ENCODE measurements around the gene TBX2. TPM values are rescaled to one million over a fixed set of nuclear protein-coding genes. Genes with fewer than 3 reads are reported as not detected.

The TBX2 gene
- total RNA-seq, 1 donor from 2014 or later: not detected

DNA sequence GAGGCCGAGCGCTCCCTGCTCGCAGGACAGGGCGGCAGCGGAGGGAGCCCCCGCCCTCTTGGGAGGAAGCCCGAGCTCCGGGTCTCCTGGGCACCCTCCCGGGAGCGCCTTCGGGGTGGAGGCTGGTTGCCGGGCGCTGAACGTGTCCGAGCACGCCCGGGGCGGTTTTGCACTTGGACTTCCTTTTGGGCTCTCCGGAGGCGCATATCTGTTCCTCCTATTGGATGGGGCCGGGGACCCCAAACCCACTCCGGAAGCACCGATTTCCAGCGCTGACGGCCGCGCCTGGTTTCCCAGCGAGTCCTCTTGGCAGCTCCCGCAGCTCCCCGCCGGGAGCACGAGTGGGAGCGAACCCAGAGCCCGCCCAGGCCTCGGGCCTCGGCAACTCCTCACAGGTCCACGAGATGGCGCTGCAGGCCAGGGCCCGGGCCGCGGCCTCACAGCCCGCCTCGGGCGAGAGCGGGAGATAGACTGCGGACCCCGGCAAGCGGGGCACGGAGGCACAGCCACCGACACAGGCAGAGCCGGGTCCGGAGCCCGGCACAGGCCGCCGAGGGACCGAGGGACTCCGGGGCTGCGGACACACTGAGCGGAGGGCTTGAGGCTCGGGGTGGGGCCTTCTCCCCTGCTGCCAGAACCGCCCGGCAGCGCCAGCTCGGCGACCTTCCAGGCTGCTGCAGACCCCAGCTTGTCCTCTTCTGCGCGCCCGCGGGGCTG lies 12.7 kb downstream of the TBX2 start:
- intact Hi-C loops (cut with micrococcal nuclease): loop anchor here (1.0 to 10.0 kb wide), 6 partner anchors 139 to 512 kb away; partner anchors contain the start of gene INTS2

DNA sequence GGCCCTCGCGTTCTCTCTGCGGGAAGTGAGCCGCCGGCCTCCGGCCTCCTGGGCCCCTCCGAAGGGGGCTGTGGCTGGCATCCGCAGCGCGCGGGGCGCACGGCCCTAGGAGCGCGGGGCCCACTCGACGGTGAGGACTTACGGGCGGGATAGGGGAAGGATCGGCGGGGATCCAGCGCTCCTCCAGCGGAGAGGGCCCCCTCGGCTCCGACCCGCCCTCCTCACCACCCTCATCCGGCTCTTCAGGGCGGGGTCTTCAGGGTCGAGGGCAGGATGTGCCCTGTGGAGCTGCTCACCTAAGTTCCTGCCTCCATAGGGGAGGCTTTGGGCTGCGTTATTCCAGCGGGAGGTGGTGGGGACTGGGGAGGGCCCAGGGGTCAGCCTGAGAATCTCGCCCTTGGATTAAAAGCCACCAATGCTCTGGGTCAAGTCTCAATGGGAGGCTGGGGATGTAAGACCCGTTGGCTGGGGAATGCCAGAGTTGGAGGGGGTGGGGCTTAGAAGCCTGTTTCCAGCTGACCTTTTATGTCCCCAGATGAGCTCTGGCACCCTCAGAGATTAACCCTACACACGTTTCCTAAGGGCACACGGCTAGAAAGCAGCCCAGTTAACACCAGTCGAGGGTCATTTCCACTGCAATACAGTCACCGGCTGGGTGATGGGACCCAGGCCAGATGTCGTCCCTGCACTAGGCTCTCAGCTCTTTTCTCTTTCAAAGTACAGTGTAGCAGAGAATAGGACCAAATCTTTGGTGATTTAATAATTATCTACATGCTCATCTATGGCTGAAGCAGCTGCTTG lies 13.4 kb downstream of the TBX2 start:
- intact Hi-C loops (cut with micrococcal nuclease): loop anchor here (1.0 to 10.0 kb wide), 6 partner anchors 138 to 512 kb away; partner anchors contain the start of gene INTS2

DNA sequence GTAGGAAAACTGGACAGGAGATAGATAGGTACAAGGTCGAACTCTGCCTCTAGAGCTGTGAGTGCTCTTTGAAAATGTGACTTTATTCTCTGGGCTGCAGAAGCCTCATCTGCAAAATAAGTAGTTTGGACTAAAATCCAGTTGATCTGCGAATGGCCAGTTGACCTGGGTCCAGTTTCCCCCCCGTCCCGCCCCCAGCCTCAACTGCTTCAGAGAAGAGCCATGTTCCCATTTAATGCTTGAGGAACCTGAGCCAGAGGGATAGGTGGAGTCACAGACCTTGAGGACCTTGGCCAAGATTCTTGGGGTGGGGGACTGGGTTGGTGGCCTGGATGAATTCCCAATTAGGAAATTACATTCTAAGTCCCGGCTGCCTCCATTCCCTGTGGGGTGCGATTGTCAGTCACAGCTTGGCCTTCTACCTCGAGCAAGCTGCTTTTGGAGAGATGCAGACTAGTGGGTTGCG lies 14.1 kb downstream of the TBX2 start:
- intact Hi-C loops (cut with micrococcal nuclease): loop anchor here (10.0 kb wide), 1 partner anchor 511 kb away; the partner anchor contains the start of gene INTS2

DNA sequence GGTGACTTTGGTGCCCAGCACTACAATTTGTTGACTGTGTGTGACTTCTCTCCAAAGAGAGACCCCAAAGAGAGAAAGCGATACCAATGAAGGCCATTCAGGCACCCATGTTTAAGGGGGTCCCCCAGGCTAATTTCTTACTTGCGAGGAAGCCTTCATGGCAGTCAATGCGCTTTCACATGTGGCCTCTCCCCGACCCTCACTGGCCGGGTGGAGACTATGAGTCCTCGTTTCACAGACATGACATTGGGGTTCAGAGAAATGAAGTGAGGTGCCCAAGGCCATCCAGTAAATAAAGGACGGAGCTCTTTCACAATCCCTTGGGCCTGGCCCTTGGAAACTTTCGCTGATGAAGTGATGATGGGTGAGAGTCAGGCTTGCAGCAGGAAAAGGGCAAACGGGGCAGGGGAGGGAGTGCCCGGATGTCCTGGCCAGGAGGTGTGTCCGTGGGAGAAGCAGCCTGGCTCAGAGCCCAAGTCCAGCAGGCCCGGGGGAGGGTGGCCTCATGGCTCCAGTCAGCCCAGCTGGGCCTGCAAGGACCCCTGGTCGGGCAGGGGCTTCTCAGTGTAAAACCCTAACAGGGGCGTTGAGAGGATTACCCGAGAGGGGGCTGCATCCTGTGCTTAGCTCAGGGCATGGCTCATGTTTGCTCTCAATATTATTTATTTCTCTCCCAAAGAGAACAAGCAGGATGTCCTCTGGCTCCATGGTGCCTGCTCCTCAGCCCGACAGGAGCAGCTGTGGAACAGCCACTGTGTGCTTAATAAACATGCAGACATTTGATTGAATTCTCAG lies 14.7 kb downstream of the TBX2 start:
- intact Hi-C loops (cut with micrococcal nuclease): loop anchor here (10.0 kb wide), 1 partner anchor 510 kb away; the partner anchor contains the start of gene INTS2

DNA sequence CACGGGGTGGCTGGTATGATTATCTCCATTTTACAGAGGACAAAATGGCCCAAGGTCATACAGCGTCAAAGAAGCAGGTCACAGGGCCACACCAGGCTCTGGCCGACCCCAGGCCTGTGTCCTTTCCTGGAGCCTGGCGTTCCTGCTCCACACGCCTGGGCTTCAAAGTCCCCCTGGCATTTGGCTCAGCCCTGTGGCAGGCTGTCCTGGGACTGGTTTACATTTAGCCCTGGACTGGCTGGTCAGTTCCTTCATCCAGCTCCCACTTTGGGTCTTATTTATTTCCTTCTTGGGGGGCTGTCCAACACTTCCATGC lies 15.3 kb downstream of the TBX2 start:
- intact Hi-C loops (cut with micrococcal nuclease): loop anchor here (10.0 kb wide), 1 partner anchor 510 kb away; the partner anchor contains the start of gene INTS2

DNA sequence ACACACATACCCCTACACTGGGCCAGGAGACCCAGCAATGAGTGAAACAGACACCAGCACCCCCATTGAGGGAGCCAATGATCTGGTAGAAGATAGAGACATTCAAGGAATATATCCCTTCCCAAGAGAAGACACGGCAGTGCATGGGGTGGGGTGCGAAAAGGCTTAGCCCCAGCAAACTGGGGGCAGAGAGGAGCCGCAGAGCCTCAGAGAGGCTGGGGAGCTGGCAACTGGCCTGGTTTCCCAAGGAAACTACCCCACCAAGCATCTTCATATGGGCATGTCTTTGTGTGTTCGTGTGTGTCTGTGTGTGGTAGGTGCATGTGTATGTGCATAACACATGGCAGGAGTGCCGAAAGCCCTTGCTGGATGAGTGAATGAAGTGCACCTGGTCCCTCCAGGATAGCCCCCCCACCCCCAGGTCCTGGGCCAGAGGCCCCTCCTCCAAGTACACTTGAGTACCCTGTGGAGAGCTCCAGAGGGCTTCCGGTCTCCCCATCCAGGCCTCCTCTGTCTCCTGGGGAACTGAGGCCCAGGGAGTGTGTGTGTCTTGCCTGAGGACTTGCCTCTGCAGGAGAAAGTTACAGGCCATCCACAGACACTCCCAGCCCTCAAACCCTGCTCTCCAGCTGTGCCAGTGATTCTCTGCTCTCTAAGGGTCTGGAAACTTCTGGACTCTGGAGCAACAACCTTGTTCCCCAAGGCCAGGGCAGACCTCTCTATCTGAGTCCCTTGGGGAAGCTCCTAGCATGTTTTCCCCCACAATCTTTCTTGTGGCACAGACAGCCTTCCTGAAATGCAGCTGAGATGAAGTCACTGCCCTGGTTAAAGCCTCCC lies 15.9 kb downstream of the TBX2 start:
- intact Hi-C loops (cut with micrococcal nuclease): loop anchor here (1.0 to 10.0 kb wide), 3 partner anchors 422 to 651 kb away; partner anchors contain the start of gene INTS2

DNA sequence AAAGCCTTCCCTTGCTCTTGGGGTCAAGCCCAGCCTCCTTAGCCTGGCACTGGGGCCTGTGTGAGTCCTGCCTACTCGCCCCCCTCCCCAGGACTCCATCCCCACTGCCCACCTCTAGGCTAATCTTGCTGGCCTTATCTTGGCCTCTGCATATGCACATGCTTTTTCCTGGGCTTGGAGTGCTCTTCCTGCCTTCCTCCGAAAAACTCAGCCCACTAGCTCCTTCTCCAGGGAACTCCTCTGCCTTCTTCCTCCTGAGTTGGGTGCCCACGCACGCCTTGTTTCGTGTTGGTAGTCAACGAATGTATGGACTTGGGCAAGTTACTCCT lies 16.5 kb downstream of the TBX2 start:
- intact Hi-C loops (cut with micrococcal nuclease): loop anchor here (1.0 to 10.0 kb wide), 3 partner anchors 421 to 651 kb away; partner anchors contain the start of gene INTS2

DNA sequence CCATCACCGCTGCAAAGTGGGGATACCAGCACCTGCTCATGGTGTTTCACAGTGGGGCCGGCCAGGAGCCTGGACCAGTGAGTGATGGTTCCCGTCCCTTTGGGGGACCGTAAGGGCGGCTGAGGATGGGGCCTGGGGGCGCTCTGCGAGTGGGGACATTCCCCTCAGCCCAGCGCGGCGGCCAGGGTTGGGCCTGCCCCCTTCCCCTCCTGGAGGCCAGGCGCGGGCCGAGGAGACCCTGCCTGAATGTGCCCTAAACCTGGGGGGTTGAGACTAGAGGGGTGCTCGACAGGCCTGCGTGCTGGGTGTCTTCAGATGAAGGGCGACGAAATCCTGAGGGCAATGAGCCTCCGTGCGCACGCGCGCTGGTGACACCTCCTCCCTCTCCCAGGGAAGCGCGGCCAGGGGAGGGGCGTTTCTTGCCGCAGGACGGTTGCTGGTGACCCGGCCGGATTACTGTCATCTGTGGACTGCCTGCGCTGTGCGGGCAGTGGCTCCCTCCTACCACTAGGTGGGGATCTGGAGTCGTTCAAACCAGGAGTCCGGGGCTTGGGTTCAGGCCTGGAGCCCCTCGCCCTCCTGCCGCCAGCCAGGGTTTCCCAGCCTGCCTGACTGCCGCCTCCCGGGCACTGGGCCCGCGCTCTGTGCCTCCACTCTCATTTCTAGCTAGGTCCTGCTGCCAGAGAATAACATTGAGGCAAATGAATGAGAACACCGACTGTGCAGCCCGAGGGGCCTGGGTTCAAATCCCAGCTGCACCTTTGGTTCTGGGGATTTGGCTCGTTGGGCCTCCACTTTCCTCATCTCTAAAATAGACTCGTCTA lies 17.1 kb downstream of the TBX2 start:
- intact Hi-C loops (cut with micrococcal nuclease): loop anchor here (1.0 to 10.0 kb wide), 3 partner anchors 421 to 650 kb away; partner anchors contain the start of gene INTS2

DNA sequence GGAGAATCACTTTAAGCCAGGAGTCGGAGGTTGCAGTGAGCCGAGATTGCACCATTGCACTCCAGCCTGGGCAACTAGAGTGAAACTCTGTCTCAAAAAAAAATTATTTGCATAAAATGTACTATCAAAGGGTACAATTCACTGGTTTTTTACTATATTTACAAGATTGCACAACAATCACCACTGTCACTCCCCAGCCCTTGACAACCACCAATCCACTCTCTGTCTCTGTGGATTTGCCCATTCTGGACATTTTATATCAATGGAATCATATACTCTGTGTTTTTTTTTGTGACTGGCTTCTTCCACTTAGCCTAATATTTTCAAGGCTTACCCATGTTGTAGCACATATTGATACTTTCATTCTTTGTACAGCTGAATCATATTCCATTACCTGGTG lies 18.8 kb downstream of the TBX2 start:
- intact Hi-C loops (cut with micrococcal nuclease): loop anchor here (10.0 kb wide), 1 partner anchor 506 kb away; the partner anchor contains the start of gene INTS2

DNA sequence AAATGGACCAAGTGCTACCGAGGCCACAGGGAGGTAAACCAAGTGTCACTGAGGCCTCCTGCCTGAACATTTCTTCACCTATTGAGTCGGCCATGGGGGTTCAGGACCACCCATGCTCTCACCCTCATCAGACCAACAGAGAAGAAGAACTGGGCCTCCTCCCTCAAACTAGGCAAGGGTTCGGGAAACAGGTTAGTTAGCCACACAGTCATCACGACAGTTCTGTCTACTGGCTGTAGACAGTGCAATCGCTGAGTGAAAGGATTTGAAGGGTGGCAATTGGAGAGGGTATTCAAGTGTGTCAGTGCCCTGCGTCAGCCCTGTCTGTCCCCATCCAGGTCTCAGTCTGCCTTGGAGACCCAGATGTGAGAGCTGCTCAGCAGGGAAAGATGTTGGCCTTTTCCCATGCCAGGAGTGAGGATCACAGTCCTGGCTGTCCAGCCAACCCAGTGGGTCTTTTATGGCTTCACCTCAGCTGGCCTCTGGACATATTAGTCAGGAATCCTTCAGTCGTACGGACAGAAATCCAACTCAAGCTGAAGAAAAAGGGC lies 19.9 kb downstream of the TBX2 start:
- intact Hi-C loops (cut with micrococcal nuclease): loop anchor here (10.0 kb wide), 1 partner anchor 505 kb away; the partner anchor contains the start of gene INTS2

DNA sequence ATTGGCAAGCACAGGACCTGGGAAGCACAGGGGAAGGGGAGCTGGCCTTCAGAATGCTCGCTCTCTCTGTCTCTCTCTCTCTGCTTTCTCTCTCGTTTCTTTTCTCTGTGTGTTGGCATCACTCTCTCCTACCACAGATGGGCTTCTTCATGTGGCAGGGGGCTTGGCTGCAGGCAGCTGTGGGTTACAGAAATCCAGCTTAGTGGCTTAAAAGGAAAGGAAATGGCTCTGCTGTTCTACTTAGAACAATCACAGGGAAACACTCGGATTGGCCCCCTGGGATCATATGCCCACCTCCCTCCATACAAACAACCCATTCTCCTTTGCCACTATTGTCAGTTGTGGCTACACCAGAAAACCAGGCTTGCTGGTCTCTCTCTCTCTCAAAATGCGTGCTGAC lies 20.4 kb downstream of the TBX2 start:
- intact Hi-C loops (cut with micrococcal nuclease): no loop called here

DNA sequence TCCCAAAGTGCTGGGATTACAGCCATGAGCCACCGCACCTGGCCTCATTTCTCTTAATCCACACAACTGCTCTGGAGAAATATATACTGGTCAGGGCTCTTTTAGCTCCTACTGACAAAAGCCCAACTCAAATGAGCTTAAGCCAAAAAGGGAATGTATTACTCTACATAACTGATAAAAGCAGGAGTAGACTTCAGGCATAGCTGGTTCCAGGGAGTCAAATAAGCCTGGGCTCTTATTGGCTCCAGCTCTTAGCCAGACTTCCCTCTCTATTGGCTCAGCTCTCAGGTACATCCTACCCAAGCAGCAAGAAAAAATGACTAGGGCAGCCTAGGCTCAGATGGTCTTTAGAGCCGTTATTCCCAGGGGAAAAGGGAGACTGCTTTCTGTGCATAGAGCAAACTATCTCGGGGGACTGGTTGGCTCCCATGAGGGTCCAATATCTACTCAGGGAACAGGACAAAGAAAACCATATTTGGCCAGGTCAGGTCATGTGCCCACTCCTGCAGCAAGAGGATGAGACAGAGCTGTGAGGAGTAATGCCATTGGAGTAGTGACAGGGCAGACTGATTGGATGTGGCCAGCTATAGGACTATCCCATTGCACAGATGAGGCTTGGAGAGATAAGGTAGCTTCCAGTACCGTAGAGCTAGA lies 21.2 kb downstream of the TBX2 start:
- intact Hi-C loops (cut with micrococcal nuclease): no loop called here

DNA sequence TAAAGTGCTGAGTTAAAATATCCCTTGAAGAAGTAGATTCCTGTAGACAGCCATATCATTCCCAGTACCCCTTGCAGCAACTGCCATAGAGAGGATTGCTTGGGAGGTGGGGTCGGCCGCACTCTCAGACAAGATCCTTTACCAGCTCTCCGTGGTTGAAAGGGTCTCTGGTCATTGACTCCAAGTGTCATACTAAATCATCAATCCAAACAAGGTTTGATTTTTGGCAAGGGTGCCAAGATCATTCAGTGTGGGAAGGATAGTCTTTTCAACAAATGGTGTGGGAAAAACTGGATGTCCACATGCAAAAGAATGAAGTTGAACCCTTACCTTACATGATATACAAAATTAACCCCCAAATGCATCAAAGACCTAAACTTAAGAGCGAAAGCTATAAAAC lies 21.8 kb downstream of the TBX2 start:
- intact Hi-C loops (cut with micrococcal nuclease): no loop called here

DNA sequence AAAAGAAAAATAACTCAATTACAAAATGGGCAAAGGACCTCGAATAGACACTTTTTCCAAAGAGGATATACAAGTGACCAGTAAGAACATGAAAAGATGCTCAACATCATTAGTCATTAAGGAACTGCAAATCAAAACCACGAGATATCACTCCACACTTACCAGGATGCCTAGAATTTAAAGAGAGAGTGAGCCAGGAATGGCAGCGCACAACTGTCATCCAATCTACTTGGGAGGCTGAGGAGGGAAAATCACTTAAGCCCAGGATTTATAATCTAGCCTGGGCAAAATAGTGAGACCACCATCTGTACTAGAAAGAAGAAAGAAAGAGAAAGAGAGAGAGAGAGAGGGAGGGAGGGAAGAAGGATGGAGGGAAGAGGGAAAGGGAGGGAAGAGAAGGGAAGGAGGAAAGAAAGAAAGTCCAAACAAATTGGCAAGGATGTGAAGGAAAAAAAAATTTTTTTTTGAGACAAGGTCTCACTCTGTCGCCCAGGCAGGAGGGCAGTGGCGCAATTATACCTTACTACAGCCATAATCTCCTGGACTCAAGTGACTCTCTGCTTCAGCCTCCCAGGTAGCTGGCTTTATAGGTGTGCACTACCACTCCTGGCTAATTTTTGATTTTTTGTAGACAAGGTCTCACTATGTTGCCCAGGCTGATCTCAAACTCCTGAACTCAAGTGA lies 22.6 kb downstream of the TBX2 start:
- intact Hi-C loops (cut with micrococcal nuclease): no loop called here

DNA sequence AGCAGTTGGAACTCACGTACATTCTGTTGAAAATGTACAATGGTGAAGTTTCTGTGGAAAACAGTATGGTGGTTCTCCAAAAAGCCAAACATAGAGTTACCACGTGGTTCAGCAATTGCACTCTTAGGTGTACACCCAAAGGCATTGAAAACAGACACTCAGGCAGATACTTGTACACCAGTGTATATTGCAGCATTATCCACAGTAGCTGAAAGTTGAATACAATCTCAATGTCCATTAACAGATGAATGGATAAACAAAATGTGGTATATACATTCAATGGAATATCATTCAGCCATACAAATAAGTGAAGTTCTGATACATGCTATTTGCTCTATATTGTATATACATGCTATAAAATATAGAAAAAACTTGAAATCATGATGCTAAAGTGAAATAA lies 23.2 kb downstream of the TBX2 start:
- intact Hi-C loops (cut with micrococcal nuclease): no loop called here

DNA sequence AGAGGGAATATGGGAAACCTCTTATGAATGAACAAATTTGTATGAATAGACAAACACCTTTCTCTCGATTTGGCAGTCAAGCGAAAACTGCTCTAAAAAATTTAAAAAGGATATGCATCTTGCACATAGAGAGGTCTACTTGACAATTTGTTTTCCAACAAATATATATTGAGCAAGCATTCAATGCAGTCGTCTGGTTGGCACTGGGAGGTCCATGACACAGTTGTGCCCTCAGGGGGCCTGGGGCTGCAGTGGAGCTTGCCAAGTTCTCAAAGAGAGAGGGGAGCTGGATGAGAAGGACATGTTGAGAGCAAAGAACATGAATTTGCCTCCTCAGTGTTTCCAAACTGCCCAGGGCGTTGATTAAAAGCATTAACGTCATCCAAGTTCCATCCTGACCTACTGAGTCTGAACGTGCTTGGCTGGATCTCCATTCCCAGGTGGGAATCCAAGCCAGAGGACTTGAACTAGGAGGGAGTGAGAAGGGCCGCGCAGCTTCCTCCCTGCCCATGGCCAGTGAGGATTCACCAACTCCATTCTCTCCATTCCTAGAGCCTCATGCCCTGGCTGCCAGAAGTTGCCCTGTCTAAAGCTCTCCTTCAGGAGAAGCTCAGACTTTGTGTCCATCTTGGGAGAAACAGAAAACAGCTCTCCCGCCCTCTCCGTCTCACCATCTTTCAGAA lies 24.5 kb downstream of the TBX2 start:
- intact Hi-C loops (cut with micrococcal nuclease): no loop called here

DNA sequence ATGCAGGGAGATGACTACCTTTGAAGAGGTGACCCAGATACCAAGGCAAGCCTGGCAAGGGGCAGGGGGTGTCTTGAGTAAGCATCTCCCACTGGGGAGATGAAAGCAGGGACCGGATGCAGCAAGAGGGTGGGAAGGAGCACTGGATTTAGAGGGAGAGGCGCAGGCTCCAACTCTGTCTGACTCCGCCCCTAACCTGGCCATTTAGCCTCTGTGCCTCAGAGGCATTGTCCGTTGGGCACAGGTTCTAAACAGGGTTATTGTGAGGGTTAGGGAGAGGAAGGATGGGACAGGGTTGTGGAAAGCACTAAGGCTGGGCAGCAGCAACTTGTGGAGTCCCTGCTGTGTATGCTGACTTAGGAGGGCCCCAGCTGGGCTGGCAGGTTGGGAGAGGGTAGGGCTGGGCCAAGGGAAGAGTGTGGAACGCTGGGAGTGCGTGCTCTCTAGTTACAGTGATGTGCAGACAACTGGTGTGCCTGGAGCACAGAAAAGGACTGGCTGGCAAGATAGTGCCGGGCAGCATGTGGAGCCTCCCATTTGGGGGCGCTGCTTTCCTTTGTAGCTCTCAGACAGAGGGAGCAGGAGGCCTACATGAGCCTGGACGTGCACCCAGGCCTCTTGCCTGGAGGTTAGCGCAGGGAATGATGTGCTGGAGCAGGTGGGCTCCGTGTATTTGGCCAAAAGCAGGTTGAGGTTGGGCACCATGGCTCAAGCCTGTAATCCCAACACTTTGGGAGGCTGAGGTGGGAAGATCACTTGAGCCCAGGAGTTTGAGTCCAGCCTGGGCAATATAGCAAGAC lies 26.2 kb downstream of the TBX2 start:
- intact Hi-C loops (cut with micrococcal nuclease): loop anchor here (5.0 kb wide), 1 partner anchor 951 kb away; no protein-coding TSS in a partner anchor

Data from T-helper 1 cell treated with Interleukin-12 subunit alpha and Interleukin-12 subunit beta and Interleukin-4 antibody, amounts not matched to agents 30 ng/mL and 1 ng/mL, for 36 hours (primary cell).